Left ventricle myocardium inferior (tissue), 1 donor: ENCODE results near the gene AKAP8. TPM values are rescaled to one million over a fixed set of nuclear protein-coding genes. Genes with fewer than 3 reads are reported as not detected.

Source experiments
- DNase-seq: peaks from one replicate; pipeline ENCODE4 v3.0.0-alpha.2; 2020
- H3K27ac ChIP-seq: fragments of 200-600 bp; replicated peaks from 2 replicates; pipeline ENCODE4 v1.8.0; 2021
- H3K27me3 ChIP-seq: fragments of 200-600 bp; 2 replicates; pipeline ENCODE4 v1.8.0; 2021; ENCODE audit warnings: low read depth
- H3K36me3 ChIP-seq: fragments of 200-600 bp; 2 replicates; pipeline ENCODE4 v1.8.0; 2021
- H3K4me1 ChIP-seq: fragments of 200-600 bp; 2 replicates; pipeline ENCODE4 v1.8.0; 2021
- H3K4me3 ChIP-seq: fragments of 200-600 bp; 2 replicates; pipeline ENCODE4 v1.8.0; 2021; ENCODE audit warnings: mild to moderate bottlenecking, moderate library complexity
- H3K9me3 ChIP-seq: fragments of 200-600 bp; replicated peaks from 2 replicates; pipeline ENCODE4 v1.8.0; 2021
- CTCF ChIP-seq: fragments of 200-600 bp; IDR thresholded peaks from 2 replicates; pipeline ENCODE4 v1.8.0; 2021; ENCODE audit warnings: antibody characterized with exemption, mild to moderate bottlenecking, borderline replicate concordance
- intact Hi-C: fragments of 100-400 bp; cut with micrococcal nuclease; formaldehyde crosslinking; loops from one replicate; pipeline ENCODE4 v1.11.0; 2022
- long read RNA-seq: library from polyadenylated mRNA; unstranded; transcript quantifications from one replicate; pipeline ENCODE4 v2.0.0, GENCODE V29; 2021
- total RNA-seq: library from RNA; stranded (reverse); fragmentation: NEBNext Ultra II Directional; extraction: Animal tissue kit (Norgen Biotek cat#: 25700); gene quantifications from one replicate; pipeline ENCODE4 v1.2.1, GENCODE V29; 2021
- donor health status: DM: no; HTN: yes; CAD: no; lungs with severe emphysema.

Gene AKAP8
- total RNA-seq = 21.8 TPM
- long read RNA-seq, transcript AKAP8-201 (14 exons, 3,670 nt) = major isoform, 20 of 35 reads
- long read RNA-seq, partial matches to known transcripts = 7 of 35 reads
- long read RNA-seq, other reads (novel, unspliced or antisense) = 8 of 35 reads

GRCh38 chr19:15379083-15379998, at the start of gene AKAP8:
Gene AKAP8, minus strand, starts transcription at chr19:15379787. Its CDS starts 56 bp downstream, at chr19:15379731.
- Histone ChIP-seq H3K36me3 (peaks cover under 1% of the 10 kb centered on the region), H3K4me1 (peaks cover 65% of the 10 kb centered on the region), H3K4me3 (peak within 1 kb of the TSS; percentile 97), H3K9me3 (no peaks in the 10 kb centered on the region), H3K27me3 (no peaks in the 10 kb centered on the region), H3K27ac (peak within 1 kb of the TSS; percentile 98)
- intact Hi-C loops = loop anchor here (10.0 kb wide), 1 partner anchor 115 kb away; no protein-coding TSS in a partner anchor
- DNase-seq = peak; percentile 99
- TF ChIP-seq CTCF = no peak

DNA sequence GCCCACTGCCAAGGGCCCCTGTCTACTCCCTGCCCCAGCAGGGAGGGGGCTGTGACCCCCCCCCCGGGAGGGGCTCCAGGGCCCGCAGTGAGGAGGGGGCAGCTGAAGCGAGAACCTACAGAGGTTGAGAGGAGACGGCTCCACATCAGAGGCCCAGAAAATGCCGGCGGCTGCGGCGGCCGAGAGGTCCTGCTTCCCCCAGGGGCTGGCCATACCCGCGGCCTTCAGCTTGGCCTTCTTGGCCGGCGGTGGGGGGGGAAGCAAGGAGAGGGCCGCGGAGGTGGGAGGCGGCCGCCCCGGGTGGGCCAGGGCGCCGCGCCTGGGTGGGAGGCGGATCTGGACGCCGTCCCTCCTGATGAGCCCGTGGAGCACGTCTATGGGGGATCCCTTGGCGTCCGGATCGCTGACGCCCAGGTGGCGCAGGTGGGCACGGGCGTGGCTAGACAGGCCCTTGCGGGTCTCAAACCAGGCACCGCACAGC, 48.4 kb upstream of the AKAP8 start:
- intact Hi-C loops = no loop called here
- no peak overlapping the region for H3K27ac ChIP-seq
- peaks cover 5% of the 10 kb centered on the region for H3K9me3 ChIP-seq
- no peak for TF ChIP-seq CTCF
- no peak for DNase-seq
- no peaks in the 10 kb centered on the region for H3K27me3 ChIP-seq
- H3K36me3 ChIP-seq = peaks cover 50% of the 10 kb centered on the region
- H3K4me3 ChIP-seq = no peak overlapping the region
- peaks cover 47% of the 10 kb centered on the region for H3K4me1 ChIP-seq

DNA sequence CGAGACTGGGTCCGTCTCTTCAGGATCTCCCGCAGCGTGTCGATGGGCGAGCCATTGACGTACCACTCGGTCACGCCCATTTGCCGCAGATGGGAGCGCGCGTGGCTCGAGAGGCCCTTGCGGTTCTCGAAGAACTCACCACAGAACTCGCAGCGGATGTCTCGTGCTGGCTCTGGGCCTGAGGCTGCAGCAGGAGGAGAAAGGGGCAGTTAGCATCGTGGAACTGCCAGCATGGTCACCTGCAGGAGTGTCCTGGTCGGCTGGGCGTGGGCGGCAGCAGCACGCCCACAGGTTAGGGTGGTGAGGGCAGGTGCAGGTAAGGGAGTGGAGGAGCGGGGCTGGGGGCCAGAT, 47.7 kb upstream of the AKAP8 start:
- Histone ChIP-seq H3K27me3 (no peaks in the 10 kb centered on the region), H3K4me3 (no peak overlapping the region), H3K27ac (no peak overlapping the region), H3K4me1 (peaks cover 51% of the 10 kb centered on the region), H3K36me3 (peaks cover 57% of the 10 kb centered on the region), H3K9me3 (peaks cover 7% of the 10 kb centered on the region)
- TF ChIP-seq CTCF = no peak
- intact Hi-C loops = no loop called here
- no peak for DNase-seq

DNA sequence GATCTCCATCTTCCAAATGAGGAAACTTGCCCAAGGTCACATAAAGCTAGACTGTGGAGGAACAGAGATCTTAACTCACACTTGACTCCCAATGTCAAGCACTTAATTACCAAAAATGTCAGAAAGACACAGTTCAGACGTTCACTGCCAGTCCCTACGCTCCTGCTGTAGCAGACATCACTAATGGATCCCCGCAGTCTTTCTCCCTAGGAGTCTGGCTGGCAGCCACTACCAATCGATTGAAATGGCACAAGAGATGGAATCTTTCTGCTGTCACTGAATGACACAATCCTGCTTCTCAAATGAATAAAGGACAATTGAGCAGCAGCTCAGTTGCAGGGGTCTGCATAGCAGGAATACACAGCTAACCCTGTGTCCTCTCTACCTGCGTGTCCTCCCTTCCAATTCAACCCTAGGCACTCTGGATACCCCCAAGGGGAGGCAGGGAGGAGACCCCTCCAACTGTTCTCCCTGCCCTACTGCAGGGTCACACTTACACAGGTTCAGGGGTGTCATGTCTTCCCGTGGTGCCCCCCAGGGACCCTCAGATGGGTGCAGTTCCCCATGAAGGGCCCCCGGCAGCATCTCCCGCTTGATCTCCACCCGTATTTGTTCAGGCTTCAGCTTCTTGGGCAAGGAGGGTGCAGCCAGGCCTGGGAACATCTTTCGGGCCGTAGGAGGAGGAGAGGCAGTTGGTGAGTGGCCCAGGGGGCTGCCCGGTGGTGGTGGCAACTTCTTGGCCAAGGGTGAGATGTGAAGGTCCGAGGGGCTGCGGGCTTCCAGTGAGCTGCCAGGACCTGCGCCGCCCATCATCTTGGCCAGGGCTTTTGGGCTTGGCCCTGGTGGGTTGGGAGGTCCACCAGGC, 47.1 kb upstream of the AKAP8 start:
- intact Hi-C loops = no loop called here
- Histone ChIP-seq H3K36me3 (peaks cover 58% of the 10 kb centered on the region), H3K4me3 (no peak overlapping the region), H3K27me3 (no peaks in the 10 kb centered on the region), H3K27ac (no peak overlapping the region), H3K4me1 (peaks cover 52% of the 10 kb centered on the region), H3K9me3 (peaks cover 7% of the 10 kb centered on the region)
- no peak for DNase-seq
- TF ChIP-seq CTCF = no peak

GRCh38 chr19:15425321-15425950, 45.8 kb upstream of the AKAP8 start:
- Histone ChIP-seq H3K4me3 (no peak overlapping the region), H3K27ac (no peak overlapping the region), H3K4me1 (peaks cover 46% of the 10 kb centered on the region), H3K36me3 (peaks cover 58% of the 10 kb centered on the region), H3K27me3 (no peaks in the 10 kb centered on the region), H3K9me3 (peaks cover 7% of the 10 kb centered on the region)
- intact Hi-C loops = no loop called here
- DNase-seq = no peak
- no peak for TF ChIP-seq CTCF
